PFSK-1 (cell line): Measurements from ENCODE around the gene MSRB1.

Experiments
- FOXP2 ChIP-seq: optimal IDR thresholded peaks from 2 replicates; pipeline ENCODE3; 2011; ENCODE audit warnings: borderline replicate concordance, control low read depth, inconsistent platforms; ENCODE audit not compliant: insufficient read depth; ENCODE audit errors: extremely low read length, extremely low read depth
- POLR2AphosphoS5 ChIP-seq: IDR thresholded peaks from 2 replicates; pipeline ENCODE4 v1.6.1; 2012; ENCODE audit warnings: low read depth, mild to moderate bottlenecking, control low read depth, low read length, moderate library complexity
- REST ChIP-seq, 2 experiments: IDR thresholded peaks; 2 replicates each; pipeline versions ENCODE4 v1.6.1 to v1.8.0; 2011 to 2012; ENCODE audit warnings: low read depth in 2 of 2, low read length in 2 of 2, control low read depth in 1 of 2, inconsistent platforms in 1 of 2, mild to moderate bottlenecking in 1 of 2, moderate library complexity in 1 of 2; ENCODE audit not compliant: insufficient read depth in 1 of 2
- SIN3A ChIP-seq: IDR thresholded peaks from 2 replicates; pipeline ENCODE4 v1.6.1; 2012; ENCODE audit warnings: mild to moderate bottlenecking, low read length, moderate library complexity, borderline replicate concordance; ENCODE audit not compliant: insufficient read depth
- TAF1 ChIP-seq: IDR thresholded peaks from 2 replicates; pipeline ENCODE4 v1.6.1; 2012; ENCODE audit warnings: low read length, control low read depth, borderline replicate concordance; ENCODE audit not compliant: insufficient read depth

- TF ChIP-seq TAF1 (no peak), POLR2AphosphoS5 (no peak), REST (IDR thresholded peaks at IDR 0.05; ENCODE audit: insufficient read depth in 1 of 2, low read depth in 2 of 2, low read length in 2 of 2) (no peak), SIN3A (no peak), FOXP2 (no peak)
These were observed 10.7 kb downstream of the MSRB1 start for GRCh38 chr16:1932050-1933028.
